Measurements from ENCODE around the gene MAL. TPM values are rescaled to one million over a fixed set of nuclear protein-coding genes. Genes with fewer than 3 reads are reported as not detected.

MAL gene
- total and polyA plus RNA-seq, 2 of the 8 experiments (the other 6 are each of a cell fraction or from before 2014, with no cell fraction given) = not detected

- Histone ChIP-seq H3K79me2 (ENCODE audit: control insufficient read depth in 1 of 2, insufficient read depth in 2 of 2, low read length in 2 of 2) (no peaks in the 10 kb centered on the region), H3K36me3 (ENCODE audit: control insufficient read depth in 2 of 4, insufficient read depth in 4 of 4, low read length in 3 of 4) (no peaks in the 10 kb centered on the region; a peak in 1 of 8 replicates), H2BK20ac (ENCODE audit: low read length) (no peak overlapping the region), H4K91ac (replicated peaks; ENCODE audit: insufficient read length, low read length) (no peak overlapping the region), H3K4me1 (replicated peaks in 1 of 4; ENCODE audit: control insufficient read depth in 3 of 4, insufficient read depth in 4 of 4, low read length in 3 of 4) (peaks cover 0 to 10% (median 0%) of the 10 kb centered on the region in 4 experiments; a peak in 1 of 7 replicates), H3K9me3 (ENCODE audit: insufficient read depth in 2 of 2, low read depth in 1 of 2, low read length in 1 of 2) (peaks cover 40 to 98% of the 10 kb centered on the region in 2 experiments), H2AFZ (ENCODE audit: low read length) (no peak overlapping the region), H2BK120ac (replicated peaks; ENCODE audit: low read depth, low read length) (no peak overlapping the region), H3K4me3 (ENCODE audit: extremely low read depth in 1 of 4, insufficient read depth in 2 of 4, low read depth in 3 of 4, low read length in 4 of 4) (no peak overlapping the region), H3K4me2 (ENCODE audit: insufficient read depth in 1 of 2, low read depth in 2 of 2, low read length in 2 of 2) (no peak overlapping the region), H3K23me2 (ENCODE audit: low read depth, low read length) (no peaks in the 10 kb centered on the region), H3K23ac (ENCODE audit: insufficient read length) (no peak overlapping the region), H2BK12ac (ENCODE audit: low read depth, low read length) (no peak overlapping the region), H4K20me1 (replicated peaks in 1 of 2; ENCODE audit: control insufficient read depth in 1 of 2, insufficient read depth in 2 of 2, low read length in 2 of 2) (no peaks in the 10 kb centered on the region), H3K14ac (ENCODE audit: insufficient read length) (no peak overlapping the region), H2BK5ac (ENCODE audit: low read depth, low read length) (no peak overlapping the region), H3K4ac (replicated peaks; ENCODE audit: insufficient read length, low read depth, low read length) (no peak overlapping the region), H3K56ac (replicated peaks; ENCODE audit: insufficient read length, low read depth, low read length) (no peak overlapping the region), H3K18ac (ENCODE audit: extremely low read depth, low read length) (no peak overlapping the region), H3K27me3 (replicated peaks in 1 of 4; ENCODE audit: control insufficient read depth in 3 of 4, extremely low read depth in 1 of 4, insufficient read depth in 3 of 4, low read length in 3 of 4) (peaks cover 5 to 39% (median 33%) of the 10 kb centered on the region in 4 experiments), H4K8ac (ENCODE audit: extremely low read depth, insufficient read depth, low read length) (no peak overlapping the region), H3K9ac (replicated peaks in 1 of 4; ENCODE audit: extremely low read depth in 1 of 4, low read depth in 3 of 4, low read length in 3 of 4) (no peak overlapping the region), H3K27ac (ENCODE audit: low read depth, low read length) (no peak overlapping the region), H4K5ac (ENCODE audit: insufficient read length, low read depth, low read length) (no peak overlapping the region), H2AK5ac (ENCODE audit: low read depth, low read length) (no peak overlapping the region), H3K79me1 (ENCODE audit: low read depth, low read length) (no peaks in the 10 kb centered on the region), H2BK15ac (ENCODE audit: low read length) (no peak overlapping the region)
- DNase-seq (ENCODE audit: low read depth in 1 of 2, low spot score in 2 of 2) (peak; percentile 36 to 94), FAIRE-seq (no peak)
- ChIA-PET POLR2A (ENCODE audit: partially characterized antibody) (no interaction called here), CTCF (ENCODE audit: partially characterized antibody) (interaction anchor here (1.1 to 1.2 kb wide), 2 partner anchors 31 to 64 kb away, joined by 3 to 5 read pairs; no protein-coding TSS in a partner anchor)
- TF ChIP-seq CTCF (IDR thresholded peaks at IDR 0.05; ENCODE audit: control extremely low read depth in 1 of 3, insufficient read depth in 1 of 3, low read depth in 1 of 3, low read length in 3 of 3) (peak; percentile 55 to 84 (median 66)), RAD21 (IDR thresholded peaks at IDR 0.05 in 1 of 2, conservative IDR thresholded peaks at IDR 0.05 in 1 of 2; ENCODE audit: low read depth in 2 of 2, low read length in 2 of 2) (peak; percentile 61 to 68), POU5F1 (IDR thresholded peaks at IDR 0.05; ENCODE audit: low read depth, low read length) (no peak)
- 66% methylated on average over 15 of the region's 15 CpGs; no CpG with 5 or more reads in 1 of the 2 experiments for WGBS, 2 experiments (ENCODE audit: extremely low coverage in 1 of 2, insufficient coverage in 1 of 2, insufficient read length in 1 of 2, insufficient replicate concordance in 2 of 2, low coverage in 1 of 2, low lambda C conversion rate in 2 of 2, missing lambda C conversion rate in 1 of 2)
Observed at GRCh38 chr2:95022309-95023221, 2.9 kb upstream of the MAL start.

Data from H1 (cell line).